GM15510 (cell line): ENCODE data around the gene MED8.

Experiments used
- POLR2A ChIP-seq: IDR thresholded peaks from 3 replicates; pipeline ENCODE4 v1.6.1; 2011; ENCODE audit warnings: borderline replicate concordance; ENCODE audit not compliant: insufficient read length; ENCODE audit errors: extremely low read depth

Gene MED8

GRCh38 chr1:43358746-43359693 lies 30.6 kb downstream of the MED8 start, which contains the start of gene CDC20:
CDC20 (plus strand) TSS chr1:43358981; CDS start chr1:43359216, 235 bp downstream.
- peak; percentile 69 for TF ChIP-seq POLR2A

GRCh38 chr1:43358121-43358745 lies 31.4 kb downstream of the MED8 start:
- TF ChIP-seq POLR2A = peak; percentile 57

GRCh38 chr1:43357251-43357650 lies 32.3 kb downstream of the MED8 start:
- no peak for TF ChIP-seq POLR2A

- no peak for TF ChIP-seq POLR2A
These were observed 34.7 kb downstream of the MED8 start for GRCh38 chr1:43354936-43355335.

- TF ChIP-seq POLR2A = no peak
These were observed 35.1 kb downstream of the MED8 start for GRCh38 chr1:43354471-43354870.

GRCh38 chr1:43352881-43353280 lies 36.7 kb downstream of the MED8 start:
- no peak for TF ChIP-seq POLR2A

GRCh38 chr1:43352351-43352705 lies 37.3 kb downstream of the MED8 start:
- no peak for TF ChIP-seq POLR2A

GRCh38 chr1:43351421-43352350 lies 37.9 kb downstream of the MED8 start:
- TF ChIP-seq POLR2A = no peak

GRCh38 chr1:43350976-43351375 lies 38.6 kb downstream of the MED8 start:
- TF ChIP-seq POLR2A = no peak

- TF ChIP-seq POLR2A = no peak
These were observed 39.9 kb downstream of the MED8 start for GRCh38 chr1:43349594-43350306.

- TF ChIP-seq POLR2A = no peak
These were observed 40.6 kb downstream of the MED8 start for GRCh38 chr1:43348809-43349593.

- TF ChIP-seq POLR2A = no peak
These were observed 41.2 kb downstream of the MED8 start for GRCh38 chr1:43348343-43348808.

- no peak for TF ChIP-seq POLR2A
These were observed 43.0 kb downstream of the MED8 start for GRCh38 chr1:43346636-43347035.
